A549 (cell line): ENCODE measurements around the gene ZCCHC24.

ENCODE experiments used
- CBX8 ChIP-seq: fragments of 200-600 bp; sonication (generic); IDR thresholded peaks from 2 replicates; pipeline ENCODE4 v1.6.1; 2016
- POLR2A ChIP-seq: IDR thresholded peaks from 2 replicates; pipeline ENCODE4 v1.6.1; 2012; ENCODE audit warnings: mild to moderate bottlenecking, low read length
- POLR2AphosphoS2 ChIP-seq: conservative IDR thresholded peaks from 2 replicates; pipeline ENCODE4 v1.6.1; 2012; ENCODE audit warnings: low read length, improper control_type of control experiment, inconsistent platforms
- RAD21 ChIP-seq, 2 experiments: fragments of >200 bp in 1 of 2; sonication (Bioruptor Twin) in 1 of 2; formaldehyde crosslinking in 1 of 2; IDR thresholded peaks in 1 of 2; conservative IDR thresholded peaks in 1 of 2; 2 replicates in 1 of 2; 3 replicates in 1 of 2; pipeline ENCODE4 v1.6.1; 2012 to 2018; ENCODE audit warnings: inconsistent platforms in 1 of 2

GRCh38 chr10:79393221-79393923 is 52.1 kb downstream of the ZCCHC24 start:
- TF ChIP-seq POLR2AphosphoS2 (no peak), RAD21 (conservative IDR thresholded peaks at IDR 0.05 in 1 of 2, IDR thresholded peaks at IDR 0.05 in 1 of 2) (no peak), POLR2A (no peak), CBX8 (no peak)
